Measurements from ENCODE around the gene CCNYL1.

The CCNYL1 gene

GRCh38 chr2:207767461-207768167 is 56.2 kb downstream of the CCNYL1 start:
- DNase-seq, result peak; percentile 45

- DNase-seq, result peak; percentile 60
These were observed 56.9 kb downstream of the CCNYL1 start for GRCh38 chr2:207768168-207768865.

GRCh38 chr2:207768866-207769596 is 57.6 kb downstream of the CCNYL1 start:
- DNase-seq, result no peak

GRCh38 chr2:207770602-207771404 is 59.4 kb downstream of the CCNYL1 start:
- peak; percentile 28 for DNase-seq

- no peak for DNase-seq
These were observed 60.0 kb downstream of the CCNYL1 start for GRCh38 chr2:207771421-207771820.

GRCh38 chr2:207772081-207772843 is 60.8 kb downstream of the CCNYL1 start:
- peak; percentile 50 for DNase-seq

- no peak for DNase-seq
These were observed 61.4 kb downstream of the CCNYL1 start for GRCh38 chr2:207772844-207773205.

GRCh38 chr2:207775473-207775872 is 64.0 kb downstream of the CCNYL1 start:
- no peak for DNase-seq

- no peak for DNase-seq
These were observed 65.7 kb downstream of the CCNYL1 start for GRCh38 chr2:207777124-207777523.

GRCh38 chr2:207778298-207778882 is 67.0 kb downstream of the CCNYL1 start:
- DNase-seq, result no peak

- DNase-seq, result no peak
These were observed 68.1 kb downstream of the CCNYL1 start for GRCh38 chr2:207779523-207779922.

GRCh38 chr2:207782238-207783030 is 71.0 kb downstream of the CCNYL1 start:
- no peak for DNase-seq

- DNase-seq, result no peak
These were observed 72.1 kb downstream of the CCNYL1 start for GRCh38 chr2:207783514-207783913.

GRCh38 chr2:207784898-207785297 is 73.5 kb downstream of the CCNYL1 start:
- DNase-seq, result no peak

GRCh38 chr2:207787017-207787416 is 75.6 kb downstream of the CCNYL1 start:
- no peak for DNase-seq

- DNase-seq, result no peak
These were observed 76.4 kb downstream of the CCNYL1 start for GRCh38 chr2:207787800-207788199.

GRCh38 chr2:207790898-207791297 is 79.5 kb downstream of the CCNYL1 start:
- DNase-seq, result no peak

- DNase-seq, result no peak
These were observed 80.3 kb downstream of the CCNYL1 start for GRCh38 chr2:207791579-207792243.

- DNase-seq, result peak; percentile 27
These were observed 80.9 kb downstream of the CCNYL1 start for GRCh38 chr2:207792244-207792785.

Data from femur (tissue), 1 donor.